ENCODE results near the gene SLC25A30.
"Not testable (repeated sequence)": the region's sequence is repeated elsewhere in the genome, so short reads cannot be mapped to it uniquely, and the experiment has no call there.

SLC25A30 gene

DNA sequence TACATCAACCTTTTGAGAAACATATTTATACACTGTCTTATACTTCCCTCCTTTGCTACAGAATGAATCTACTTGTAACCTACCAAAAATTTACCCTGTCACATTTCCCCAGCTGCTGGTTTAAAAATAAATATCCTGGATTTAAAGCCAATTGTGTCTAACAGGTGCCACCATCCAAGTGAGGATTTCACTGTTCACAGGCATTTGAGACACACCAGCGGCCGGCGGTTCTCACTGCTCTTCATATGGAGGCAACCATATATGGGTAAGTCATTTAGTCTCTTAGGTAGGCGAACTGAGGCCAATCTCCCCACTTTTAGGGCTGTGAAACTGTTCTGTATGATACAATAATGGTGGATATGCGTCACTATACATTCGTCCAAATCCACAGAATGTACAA lies 26.2 kb downstream of the SLC25A30 start:
- DNase-seq (ENCODE audit: low read depth) = no peak

DNA sequence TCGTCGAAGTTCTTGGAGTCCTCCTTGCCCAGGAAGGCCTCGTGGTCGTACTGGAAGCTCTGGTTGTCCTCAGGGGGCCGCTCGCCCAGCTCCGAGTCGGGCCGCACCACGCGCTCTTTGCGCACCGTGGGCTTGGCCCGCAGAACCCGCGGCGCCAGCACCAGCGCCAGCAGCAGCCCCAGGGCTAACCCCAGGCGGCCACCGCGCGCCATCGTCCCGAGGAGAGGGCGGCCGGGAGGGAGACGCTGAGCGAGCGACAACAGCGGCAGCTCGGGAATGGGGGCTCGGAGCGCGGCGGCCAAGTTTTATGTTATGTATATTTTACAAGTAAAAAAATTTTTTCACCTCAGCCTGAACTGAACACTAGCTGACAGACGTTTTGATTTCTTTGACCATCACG lies 27.0 kb downstream of the SLC25A30 start:
- DNase-seq (ENCODE audit: low read depth) = not testable (repeated sequence)

DNA sequence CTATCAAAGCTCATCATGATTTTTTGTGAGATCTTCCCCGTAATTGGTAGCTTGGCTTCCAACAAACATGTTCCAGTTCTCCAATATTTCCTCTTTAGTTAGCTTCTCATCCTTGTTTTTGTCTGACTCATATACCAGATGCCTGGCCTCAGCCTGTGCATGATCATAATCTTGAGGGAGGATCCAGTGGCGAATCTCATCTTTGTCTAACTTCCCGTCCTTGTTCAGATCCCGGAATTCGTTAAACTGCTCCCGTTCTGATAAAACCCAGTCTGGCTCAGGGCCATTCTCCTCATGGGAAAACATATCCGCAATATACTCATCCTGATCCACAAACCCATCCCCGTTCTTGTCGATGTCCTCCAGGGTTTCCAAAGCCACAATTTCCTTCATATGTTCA lies 27.8 kb downstream of the SLC25A30 start:
- DNase-seq (ENCODE audit: low read depth) = not testable (repeated sequence)

DNA sequence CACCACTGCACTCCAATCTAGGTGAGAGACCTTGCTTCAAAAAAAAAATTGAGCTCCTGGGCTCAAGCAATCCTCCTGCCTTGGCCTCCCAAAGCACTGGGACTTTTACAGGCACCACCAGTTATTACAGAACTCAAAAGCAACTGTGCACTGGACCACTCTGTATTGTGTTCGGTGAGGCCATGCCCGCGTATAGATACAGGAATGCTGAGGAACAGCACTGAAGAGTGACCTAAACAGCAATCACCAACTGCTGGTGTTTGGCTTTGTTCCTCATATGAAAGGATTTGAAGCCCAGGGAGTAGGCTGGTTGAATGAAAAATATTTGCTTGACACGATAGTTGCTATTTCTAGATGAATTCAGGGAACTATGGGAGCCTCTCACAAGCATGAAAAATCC lies 29.5 kb downstream of the SLC25A30 start:
- DNase-seq (ENCODE audit: low read depth) = no peak

DNA sequence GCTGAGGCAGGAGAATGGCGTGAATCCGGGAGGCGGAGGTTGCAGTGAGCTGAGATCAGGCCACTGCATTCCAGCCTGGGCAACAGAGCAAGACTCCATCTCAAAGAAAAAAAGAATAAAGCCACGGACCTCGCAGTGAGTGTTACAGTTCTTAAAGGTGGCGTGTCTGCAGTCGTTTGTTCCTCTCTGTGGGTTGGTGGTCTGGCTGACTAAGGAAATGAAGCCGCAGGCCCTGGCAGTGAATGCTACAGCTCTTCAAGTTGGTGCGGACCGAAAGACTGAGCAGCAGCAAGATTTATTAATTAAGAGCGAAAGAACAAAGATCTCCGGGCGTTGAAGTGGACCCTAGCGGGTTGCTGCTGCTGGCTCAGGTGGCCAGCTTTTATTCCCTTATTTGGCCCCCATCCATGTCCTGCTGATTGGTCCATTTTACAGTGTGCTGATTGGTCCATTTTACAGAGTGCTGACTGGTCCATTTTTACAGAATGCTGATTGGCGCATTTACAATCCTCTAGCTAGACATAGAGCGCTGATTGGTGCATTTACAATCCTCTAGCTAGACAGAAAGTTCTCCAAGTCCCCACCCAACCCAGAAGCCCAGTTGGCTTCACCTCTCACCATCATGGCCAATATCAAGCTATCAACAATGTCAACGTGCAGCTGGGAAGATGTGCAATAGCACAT lies 31.1 kb downstream of the SLC25A30 start:
- not testable (repeated sequence) for DNase-seq (ENCODE audit: low read depth)

DNA sequence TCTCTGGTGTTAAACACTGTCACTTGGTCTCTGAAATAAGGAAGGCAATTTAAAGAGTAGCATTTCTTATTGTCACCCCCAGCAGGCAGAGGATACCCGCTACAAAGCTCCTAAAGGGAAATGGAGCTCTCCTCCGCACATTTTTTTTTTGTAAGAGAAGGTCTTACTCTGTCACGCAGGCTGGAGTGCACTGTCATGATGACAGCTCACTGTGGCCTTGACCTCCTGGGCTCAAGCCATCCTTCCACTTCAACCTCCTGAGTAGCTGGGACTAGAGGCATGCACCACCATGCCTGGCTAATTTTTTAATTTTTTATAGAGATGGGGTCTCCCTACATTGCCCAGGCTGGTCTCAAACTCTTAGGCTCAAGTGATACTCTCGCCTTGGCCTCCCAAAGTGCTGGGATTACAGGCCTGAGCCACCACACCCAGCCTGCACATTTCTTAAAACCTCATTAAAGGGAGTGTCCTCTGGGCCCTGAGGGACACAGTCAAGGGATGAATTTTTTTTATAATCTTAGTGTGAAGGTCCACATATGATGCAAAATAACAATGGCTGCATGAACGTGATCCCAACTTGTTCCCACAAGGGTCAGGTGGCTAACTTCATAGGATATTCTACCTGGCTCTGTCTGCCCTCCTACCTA lies 32.1 kb downstream of the SLC25A30 start:
- no peak for DNase-seq (ENCODE audit: low read depth)

DNA sequence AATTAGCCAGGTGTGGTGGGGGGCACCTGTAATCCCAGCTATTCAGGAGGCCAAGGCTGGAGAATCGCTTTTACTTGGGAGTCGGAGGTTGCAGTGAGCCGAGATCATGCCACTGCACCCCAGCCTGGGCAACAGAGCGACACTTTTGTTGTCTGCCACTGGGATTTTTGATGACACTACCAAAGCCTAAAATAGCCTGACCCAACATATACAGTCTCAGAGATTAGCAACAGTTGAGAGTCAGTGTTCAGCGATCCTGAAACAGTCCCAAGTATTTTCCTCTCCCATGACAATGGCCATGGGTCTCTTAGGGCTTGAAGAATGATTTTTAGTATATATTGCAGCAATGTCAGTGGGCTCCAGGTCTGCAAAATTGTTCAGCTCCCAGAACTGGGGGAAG lies 32.9 kb downstream of the SLC25A30 start:
- DNase-seq (ENCODE audit: low read depth) = no peak

DNA sequence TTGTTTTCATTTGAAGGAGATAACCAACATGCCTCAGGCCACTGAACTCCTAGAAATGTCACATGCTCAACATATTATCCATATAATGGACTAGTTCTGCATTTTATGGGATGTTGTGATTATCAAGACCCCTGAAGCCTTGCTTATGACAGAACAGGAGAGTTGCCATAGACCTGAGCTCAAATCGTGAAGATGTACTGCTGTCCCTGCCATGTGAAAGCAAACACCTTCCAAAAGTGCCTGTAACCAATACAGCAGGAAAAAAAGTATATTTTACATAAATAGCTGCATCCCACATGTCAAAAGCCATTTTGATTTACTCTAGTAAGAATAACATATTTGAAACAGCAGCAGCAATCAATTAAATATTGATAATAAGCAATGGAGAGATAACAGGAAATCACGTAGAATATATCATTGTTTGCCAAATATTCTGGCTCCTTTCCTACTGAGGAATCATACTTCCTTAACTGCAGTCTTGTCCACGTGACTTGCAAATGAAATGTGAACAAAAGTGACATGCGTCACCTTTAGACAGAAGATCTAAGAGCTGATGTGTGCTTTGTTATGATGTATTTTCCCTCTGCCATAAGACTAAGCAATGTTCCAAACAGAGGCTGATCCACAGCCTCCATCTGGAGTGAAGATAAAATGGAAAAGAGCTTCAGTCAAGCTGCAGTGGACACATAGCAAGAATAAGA lies 33.5 kb downstream of the SLC25A30 start:
- DNase-seq (ENCODE audit: low read depth) = no peak

DNA sequence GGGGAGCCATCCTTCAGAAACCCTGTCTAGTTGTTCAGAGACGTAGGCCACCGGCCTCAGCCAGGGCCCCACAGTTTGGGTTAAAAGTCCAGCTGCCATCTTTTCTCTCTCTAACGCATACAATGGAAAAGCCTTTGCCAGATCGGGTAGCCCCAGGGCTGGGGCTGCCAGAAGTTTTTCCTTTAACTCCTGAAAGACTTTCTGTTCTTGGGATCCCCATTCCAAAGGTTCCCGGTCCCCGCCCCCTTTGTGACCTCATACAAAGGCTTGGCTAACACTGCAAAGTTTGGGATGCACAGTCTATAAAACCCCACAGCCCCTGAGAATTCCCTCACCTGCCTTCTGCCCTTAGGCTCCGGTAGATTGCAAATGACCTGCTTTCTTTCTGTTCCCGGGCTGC lies 35.4 kb downstream of the SLC25A30 start:
- DNase-seq (ENCODE audit: low read depth) = not testable (repeated sequence)

DNA sequence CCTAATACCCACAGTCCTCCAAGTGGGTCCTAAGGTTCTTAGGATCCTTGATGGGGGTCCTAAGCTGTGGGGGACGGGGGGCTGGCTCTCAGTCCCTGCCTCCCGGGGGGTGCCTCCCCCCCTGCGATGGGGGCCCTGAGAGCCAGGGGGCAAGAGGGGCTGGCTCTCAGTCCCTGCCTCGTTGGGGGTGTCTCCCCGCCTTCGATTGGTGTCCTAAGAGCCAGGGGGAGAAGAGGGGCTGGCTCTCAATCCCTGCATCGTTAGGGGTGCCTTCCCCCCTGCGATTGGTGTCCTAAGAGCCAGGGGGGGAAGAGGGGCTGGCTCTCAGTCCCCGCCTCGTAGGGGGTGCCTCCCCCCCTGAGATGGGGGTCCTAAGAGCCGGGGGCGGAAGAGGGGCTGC lies 37.0 kb downstream of the SLC25A30 start:
- DNase-seq (ENCODE audit: low read depth) = no peak

DNA sequence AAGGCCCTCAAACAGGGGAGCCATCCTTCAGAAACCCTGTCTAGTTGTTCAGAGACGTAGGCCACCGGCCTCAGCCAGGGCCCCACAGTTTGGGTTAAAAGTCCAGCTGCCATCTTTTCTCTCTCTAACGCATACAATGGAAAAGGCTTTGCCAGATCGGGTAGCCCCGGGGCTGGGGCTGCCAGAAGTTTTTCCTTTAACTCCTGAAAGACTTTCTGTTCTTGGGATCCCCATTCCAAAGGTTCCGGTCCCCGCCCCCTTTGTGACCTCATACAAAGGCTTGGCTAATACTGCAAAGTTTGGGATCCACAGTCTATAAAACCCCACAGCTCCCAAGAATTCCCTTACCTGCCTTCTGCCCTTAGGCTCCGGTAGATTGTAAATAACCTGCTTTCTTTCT lies 37.5 kb downstream of the SLC25A30 start:
- DNase-seq (ENCODE audit: low read depth) = not testable (repeated sequence)

DNA sequence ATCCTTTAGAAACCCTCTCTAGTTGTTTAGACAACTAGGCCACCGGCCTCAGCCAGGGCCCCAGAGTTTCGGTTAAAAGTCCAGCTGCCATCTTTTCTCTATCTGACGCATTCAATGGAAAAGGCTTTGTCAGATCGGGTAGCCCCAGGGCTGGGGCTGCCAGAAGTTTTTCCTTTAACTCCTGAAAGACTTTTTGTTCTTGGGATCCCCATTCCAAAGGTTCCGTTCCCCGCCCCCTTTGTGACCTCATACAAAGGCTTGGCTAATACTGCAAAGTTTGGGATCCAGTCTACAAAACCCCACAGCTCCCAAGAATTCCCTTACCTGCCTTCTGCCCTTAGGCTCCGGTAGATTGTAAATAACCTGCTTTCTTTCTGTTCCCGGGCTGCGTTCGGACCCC lies 38.7 kb downstream of the SLC25A30 start:
- not testable (repeated sequence) for DNase-seq (ENCODE audit: low read depth)

DNA sequence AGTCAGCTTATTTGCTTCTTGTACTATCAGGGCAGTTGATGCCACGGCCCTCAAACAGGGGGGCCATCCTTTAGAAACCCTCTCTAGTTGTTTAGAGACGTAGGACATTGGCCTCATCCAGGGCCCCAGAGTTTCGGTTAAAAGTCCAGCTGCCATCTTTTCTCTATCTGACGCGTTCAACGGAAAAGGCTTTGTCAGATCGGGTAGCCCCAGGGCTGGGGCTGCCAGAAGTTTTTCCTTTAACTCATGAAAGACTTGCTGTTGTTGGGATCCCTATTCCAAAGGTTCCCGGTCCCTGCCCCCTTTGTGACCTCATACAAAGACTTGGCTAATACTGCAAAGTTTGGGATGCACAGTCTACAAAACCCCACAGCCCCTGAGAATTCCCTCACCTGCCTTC lies 39.4 kb downstream of the SLC25A30 start:
- DNase-seq (ENCODE audit: low read depth) = not testable (repeated sequence)

DNA sequence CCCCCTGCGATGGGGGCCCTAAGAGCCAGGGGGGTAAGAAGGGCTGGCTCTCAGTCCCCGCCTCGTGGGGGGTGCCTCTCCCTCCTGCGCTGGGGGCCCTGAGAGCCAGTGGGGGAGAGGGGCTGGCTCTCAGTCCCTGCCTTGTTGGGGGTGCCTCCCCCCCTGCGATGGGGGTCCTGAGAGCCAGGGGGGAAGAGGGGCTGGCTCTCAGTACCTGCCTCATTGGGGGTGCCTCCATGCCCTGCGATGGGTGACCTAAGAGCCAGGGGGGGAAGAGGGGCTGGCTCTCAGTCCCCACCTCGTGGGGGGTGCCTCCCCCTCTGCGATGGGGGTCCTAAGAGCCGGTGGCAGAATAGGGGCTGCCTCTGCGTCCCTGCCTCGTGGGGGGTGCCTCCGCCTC lies 40.9 kb downstream of the SLC25A30 start:
- not testable (repeated sequence) for DNase-seq (ENCODE audit: low read depth)

DNA sequence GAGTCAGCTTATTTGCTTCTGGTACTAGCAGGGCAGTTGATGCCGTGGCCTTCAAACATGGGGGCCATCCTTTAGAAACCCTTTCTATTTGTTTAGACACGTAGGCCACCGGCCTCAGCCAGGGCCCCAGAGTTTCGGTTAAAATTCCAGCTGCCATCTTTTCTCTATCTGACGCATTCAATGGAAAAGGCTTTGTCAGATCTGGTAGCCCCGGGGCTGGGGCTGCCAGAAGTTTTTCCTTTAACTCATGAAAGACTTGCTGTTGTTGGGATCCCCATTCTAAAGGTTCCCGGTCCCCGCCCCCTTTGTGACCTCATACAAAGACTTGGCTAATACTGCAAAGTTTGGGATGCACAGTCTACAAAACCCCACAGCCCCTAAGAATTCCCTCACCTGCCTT lies 41.5 kb downstream of the SLC25A30 start:
- not testable (repeated sequence) for DNase-seq (ENCODE audit: low read depth)

DNA sequence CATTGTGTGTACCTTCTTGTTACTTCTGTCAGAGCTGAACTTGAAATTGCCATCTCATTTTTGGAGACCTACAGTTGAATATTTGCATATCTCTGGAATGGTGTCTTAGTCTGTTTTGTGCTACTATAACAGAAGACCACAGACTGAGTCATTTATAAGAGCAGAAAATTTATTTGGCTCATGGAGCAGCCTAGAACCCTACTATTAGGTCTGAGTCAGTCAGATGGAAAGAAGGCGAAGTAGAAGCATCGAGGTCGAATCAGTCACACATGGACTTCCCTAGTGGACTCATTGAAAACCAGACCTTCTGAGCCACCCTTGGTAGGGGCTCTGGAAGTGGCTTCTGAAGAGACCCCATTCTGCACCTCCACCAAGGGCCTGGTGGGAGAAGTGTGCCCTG lies 43.3 kb downstream of the SLC25A30 start:
- DNase-seq (ENCODE audit: low read depth) = no peak

DNA sequence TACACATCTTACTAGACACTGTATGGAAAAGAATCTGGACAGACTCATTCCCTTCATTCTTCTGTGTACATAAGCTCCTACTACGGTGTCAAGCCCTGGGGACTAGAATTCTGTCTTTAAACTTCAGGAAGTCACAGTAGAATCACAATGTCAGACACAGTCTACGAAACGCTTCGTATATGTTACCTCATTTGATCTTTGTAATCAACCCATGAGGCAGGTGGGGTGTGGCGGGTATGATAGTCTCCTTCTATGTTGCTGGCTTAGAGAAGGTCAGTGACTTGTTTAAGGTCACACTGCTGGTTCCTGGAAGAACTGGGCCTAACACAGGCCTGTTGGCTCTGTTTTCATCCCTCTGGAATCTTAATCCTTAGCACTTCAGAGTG lies 45.0 kb downstream of the SLC25A30 start:
- no peak for DNase-seq (ENCODE audit: low read depth)

DNA sequence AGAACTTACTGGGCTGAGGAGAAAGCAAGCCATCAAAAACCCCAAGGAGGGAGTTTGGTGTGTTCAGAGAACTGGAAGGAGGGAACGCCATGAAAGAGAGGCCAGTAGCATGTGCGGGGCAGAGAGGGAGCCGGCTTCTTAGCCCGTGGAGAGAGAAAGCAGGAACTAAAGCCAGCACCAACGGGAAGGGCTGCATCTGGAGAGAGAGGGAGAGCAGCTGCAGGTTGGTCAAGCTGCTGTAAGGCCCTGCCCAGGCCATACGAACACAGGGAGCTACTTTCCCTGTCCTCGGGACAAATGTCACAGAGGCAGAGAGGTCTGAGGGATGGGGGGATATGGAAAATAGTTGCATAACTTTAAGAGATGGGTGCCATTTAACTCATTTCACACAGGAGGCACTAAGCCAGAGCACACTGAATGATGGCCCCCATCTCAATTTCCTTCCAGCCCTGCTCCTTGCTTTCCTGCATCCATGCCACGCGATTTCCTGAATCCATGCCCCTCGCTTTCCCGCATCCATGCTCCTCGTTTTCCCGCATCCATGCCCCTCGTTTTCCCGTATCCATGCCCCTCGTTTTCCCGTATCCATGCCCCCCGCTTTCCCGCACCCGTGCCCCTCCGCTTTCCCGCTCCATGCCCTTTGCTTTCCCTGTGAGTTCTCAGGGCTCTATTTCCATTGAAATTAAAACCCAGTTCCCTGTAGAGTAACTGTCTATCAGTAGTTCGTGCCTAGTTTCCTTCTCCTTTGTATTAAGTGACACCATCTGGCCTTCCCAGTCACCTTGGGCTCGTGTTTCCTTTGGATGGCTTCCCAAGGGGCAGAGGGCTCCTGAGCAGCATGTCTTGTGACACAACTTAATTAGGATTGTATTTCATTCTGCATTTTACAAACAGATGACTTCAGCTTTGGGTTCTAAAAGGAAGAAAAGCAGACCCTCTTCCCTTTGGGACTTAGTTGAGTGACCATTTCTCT lies 45.7 kb downstream of the SLC25A30 start:
- no peak for DNase-seq (ENCODE audit: low read depth)

DNA sequence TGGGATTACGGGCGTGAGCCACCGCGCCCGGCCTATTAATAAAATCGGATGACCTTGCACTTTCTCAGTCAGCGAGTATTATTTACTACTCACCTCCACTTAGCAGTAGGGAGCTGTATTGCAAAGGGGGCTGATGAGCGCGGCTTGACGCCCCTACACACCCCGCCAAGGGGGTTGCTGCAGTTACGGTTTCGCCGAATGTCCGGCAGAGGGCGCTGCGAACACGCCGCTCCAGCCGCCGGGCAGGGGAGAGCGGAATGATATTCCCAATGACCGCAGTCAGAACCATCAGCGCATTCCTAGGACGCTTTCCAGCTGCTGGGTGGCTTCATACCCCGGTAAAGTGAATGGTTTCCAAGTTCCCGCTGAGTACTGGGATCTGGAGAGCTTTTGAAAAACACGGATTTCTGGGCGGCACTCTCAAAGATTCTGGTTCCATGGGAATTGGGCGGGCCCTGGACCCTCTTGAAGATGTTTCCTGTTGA lies 47.2 kb downstream of the SLC25A30 start:
- peak; percentile 36 for DNase-seq (ENCODE audit: low read depth)

DNA sequence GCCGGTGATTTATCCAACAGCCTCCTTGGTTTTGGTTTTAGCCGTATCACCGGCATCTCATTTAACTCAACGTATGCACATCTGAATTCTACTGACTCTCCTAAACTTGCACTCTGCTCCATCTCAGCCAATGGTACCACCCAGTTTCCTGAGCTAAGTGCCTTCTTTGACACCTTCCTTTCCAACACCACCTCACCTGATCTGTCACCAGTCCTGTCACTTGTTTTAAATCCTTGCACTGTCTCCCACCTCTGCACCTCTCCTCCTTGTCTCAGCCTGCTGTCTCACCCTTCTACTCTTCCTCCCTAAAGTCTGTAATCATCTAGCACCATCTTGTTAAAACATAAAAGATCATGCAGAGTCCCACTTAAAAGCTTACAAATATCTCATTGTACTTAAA lies 49.1 kb downstream of the SLC25A30 start:
- no peak for DNase-seq (ENCODE audit: low read depth)

DNA sequence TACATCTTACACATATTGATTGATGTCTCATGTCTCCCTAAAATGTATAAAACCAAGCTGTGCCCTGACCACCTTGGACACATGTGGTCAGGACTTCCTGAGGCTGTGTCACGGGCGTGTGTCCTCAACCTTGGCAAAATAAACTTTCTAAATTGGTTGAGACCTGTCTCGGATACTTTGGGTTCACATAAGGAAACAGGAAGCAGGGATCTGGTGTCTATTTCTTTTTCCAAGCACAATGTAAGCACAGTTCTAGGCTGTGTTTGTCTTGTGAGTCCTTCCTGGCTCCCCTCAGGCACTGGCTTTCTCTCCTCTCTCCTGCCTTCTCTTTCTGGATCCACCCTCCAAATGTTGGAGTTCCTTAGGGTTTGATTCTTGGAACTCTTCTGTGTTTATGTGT lies 49.6 kb downstream of the SLC25A30 start:
- no peak for DNase-seq (ENCODE audit: low read depth)

DNA sequence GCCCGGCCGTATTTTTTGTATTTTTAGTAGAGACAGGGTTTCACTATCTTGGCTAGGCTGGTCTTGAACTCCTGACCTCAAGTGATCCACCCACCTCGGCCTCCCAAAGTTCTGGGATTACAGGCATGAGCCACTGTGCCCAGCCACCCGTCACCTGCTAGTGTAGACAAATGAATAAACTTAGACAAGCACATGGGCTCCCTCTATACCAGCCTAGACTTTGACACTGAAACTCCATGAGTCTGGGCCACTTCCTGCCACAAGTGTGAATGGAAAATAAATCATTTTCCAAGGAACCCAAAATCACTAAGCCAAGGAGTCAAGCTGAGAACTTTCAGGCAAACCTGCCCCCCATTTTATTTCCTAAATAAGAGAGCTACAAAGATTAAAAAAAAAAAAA lies 50.2 kb downstream of the SLC25A30 start:
- DNase-seq (ENCODE audit: low read depth) = no peak
